GM18907 (cell line): ENCODE results near the gene SYCE3.
A peak's percentile ranks its signal among the peaks of the same experiment; 100 is the strongest.
"Not testable (repeated sequence)": the region's sequence is repeated elsewhere in the genome, so short reads cannot be mapped to it uniquely, and the experiment has no call there.

Source experiments
- ATAC-seq: cut with Tn5 transposase; IDR thresholded peaks from one replicate; pipeline ENCODE4 v1.9.1; 2021; ENCODE audit warnings: mild to moderate bottlenecking, moderate library complexity; ENCODE audit not compliant: unreplicated experiment

Gene SYCE3

GRCh38 chr22:50522806-50523438, 39.8 kb downstream of the SYCE3 start:
- ATAC-seq = no peak

GRCh38 chr22:50522208-50522805, 40.4 kb downstream of the SYCE3 start:
- no peak for ATAC-seq

GRCh38 chr22:50521710-50522109, 41.0 kb downstream of the SYCE3 start:
- no peak for ATAC-seq

- no peak for ATAC-seq
Measured at GRCh38 chr22:50520826-50521453, 41.8 kb downstream of the SYCE3 start.

- not testable (repeated sequence) for ATAC-seq
Measured at GRCh38 chr22:50520184-50520583, 42.5 kb downstream of the SYCE3 start.

- ATAC-seq = no peak
Measured at GRCh38 chr22:50519151-50519550, 43.6 kb downstream of the SYCE3 start.

- no peak for ATAC-seq
Measured at GRCh38 chr22:50518606-50519005, 44.1 kb downstream of the SYCE3 start.

GRCh38 chr22:50517495-50518260, 45.0 kb downstream of the SYCE3 start:
- no peak for ATAC-seq

- ATAC-seq = no peak
Measured at GRCh38 chr22:50516891-50517290, 45.8 kb downstream of the SYCE3 start.

GRCh38 chr22:50516068-50516467, 46.7 kb downstream of the SYCE3 start:
- no peak for ATAC-seq

- no peak for ATAC-seq
Measured at GRCh38 chr22:50513175-50513574, 49.5 kb downstream of the SYCE3 start.

- no peak for ATAC-seq
Measured at GRCh38 chr22:50508897-50509296, 53.8 kb downstream of the SYCE3 start.

- ATAC-seq = peak; percentile 76
Measured at GRCh38 chr22:50507991-50508884, 54.5 kb downstream of the SYCE3 start, which contains the start of gene NCAPH2. NCAPH2 (plus strand) TSS chr22:50508224; CDS start chr22:50508338, 114 bp downstream.

GRCh38 chr22:50507421-50507990, 55.2 kb downstream of the SYCE3 start, which contains the start of gene LMF2:
LMF2 (minus strand) TSS chr22:50507702; CDS start chr22:50507675, 27 bp downstream.
- ATAC-seq = peak; percentile 50

GRCh38 chr22:50506611-50507420, 55.9 kb downstream of the SYCE3 start:
- ATAC-seq = peak; percentile 8

GRCh38 chr22:50505776-50506610, 56.7 kb downstream of the SYCE3 start:
- ATAC-seq = no peak

GRCh38 chr22:50505276-50505775, 57.4 kb downstream of the SYCE3 start:
- no peak for ATAC-seq
